Body of pancreas (tissue), 4 donors: ENCODE measurements around the gene GNA15. TPM values are rescaled to one million over a fixed set of nuclear protein-coding genes. Genes with fewer than 3 reads are reported as not detected.

Experiments
- ATAC-seq: fragments of 150-250 bp; one replicate; pipeline ENCODE4 v1.9.1; 2016
- DNase-seq, 4 donors: peaks; one replicate each; pipeline ENCODE4 v3.0.0-alpha.2; 2019
- H3K27ac ChIP-seq, 4 donors: fragments of 200-600 bp; sonication (generic); 1 replicate in 3 of 4; 2 replicates in 1 of 4; pipeline versions ENCODE4 v1.5.1 to v1.6.1; 2016 to 2019; ENCODE audit warnings: mild to moderate bottlenecking in 1 of 4, mixed read lengths in 1 of 4, moderate library complexity in 1 of 4
- H3K27me3 ChIP-seq, 2 donors: fragments of 200-600 bp; sonication (generic); one replicate each; pipeline ENCODE4 v1.6.0; 2016; ENCODE audit warnings: mild to moderate bottlenecking in 1 of 2
- H3K36me3 ChIP-seq, 2 donors: fragments of 200-600 bp; sonication (generic); replicated peaks in 1 of 2; 2 replicates each; pipeline ENCODE4 v1.5.1; 2016; ENCODE audit warnings: low read depth in 2 of 2; ENCODE audit not compliant: insufficient read depth in 1 of 2
- H3K4me1 ChIP-seq: fragments of 200-600 bp; sonication (generic); one replicate; pipeline ENCODE4 v1.6.0; 2016
- H3K4me3 ChIP-seq, 2 donors: fragments of 200-600 bp; sonication (generic); 1 replicate in 1 of 2; 2 replicates in 1 of 2; pipeline ENCODE4 v1.5.1; 2016 to 2019
- H3K9me3 ChIP-seq, 3 donors: fragments of 200-600 bp; sonication (generic); 1 replicate in 2 of 3; 2 replicates in 1 of 3; pipeline ENCODE4 v1.5.1; 2016
- CTCF ChIP-seq, 7 experiments: fragments of 450-650 bp in 4 of 7; fragments of 200-600 bp in 3 of 7; sonication (generic) in 3 of 7; IDR thresholded peaks; one replicate each; pipeline ENCODE4 v1.5.1; 2016 to 2019; ENCODE audit warnings: antibody characterized with exemption in 7 of 7
- POLR2A ChIP-seq, 3 donors: fragments of 450-650 bp; IDR thresholded peaks; one replicate each; pipeline ENCODE4 v1.6.1; 2016; ENCODE audit warnings: antibody characterized with exemption in 3 of 3, mild to moderate bottlenecking in 2 of 3
- WGBS, 2 donors: methylation state at CpG; one replicate each; pipeline ENCODE4 v1.1.5; 2017; 5-methylcytosine and 5-hydroxymethylcytosine counted together
- intact Hi-C: fragments of 100-400 bp; cut with DNase I; formaldehyde crosslinking; loops from one replicate; pipeline ENCODE4 v1.15.1; 2023
- total RNA-seq, 2 donors: library from RNA; depleted of rRNA; stranded (reverse); fragments of >200 nt; gene quantifications; one replicate each; pipeline ENCODE4 v1.1.0, GENCODE V29; 2016

GNA15 gene
- total RNA-seq, 2 donors from 2014 or later = 1.6 to 2.6 TPM

DNA sequence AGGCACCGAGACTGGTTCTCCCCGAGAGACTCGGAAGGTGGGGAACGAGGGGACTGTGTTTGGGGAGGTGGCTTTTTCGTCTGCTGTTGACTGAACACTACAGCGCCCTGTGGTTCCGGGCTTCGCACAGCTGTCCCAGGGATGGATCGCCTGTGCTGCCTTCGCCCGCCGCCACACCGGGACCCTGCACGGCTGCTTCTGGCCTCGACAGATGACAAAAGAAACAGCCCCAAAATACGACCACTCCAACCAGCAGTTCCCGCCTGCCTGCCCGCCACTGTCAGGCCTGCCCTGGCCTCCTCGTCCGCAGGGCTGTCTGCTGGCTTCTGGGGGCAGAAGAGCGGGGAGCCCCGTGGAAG lies 13.3 kb upstream of the GNA15 start:
- TF ChIP-seq CTCF (IDR thresholded peaks at IDR 0.05) (no peak), POLR2A (IDR thresholded peaks at IDR 0.05) (no peak)
- 92 to 94% methylated on average over 11 to 21 of the region's 22 CpGs for WGBS, 2 donors
- H3K4me3 ChIP-seq = no peak overlapping the region
- ATAC-seq = no peak
- H3K27ac ChIP-seq = no peak overlapping the region
- DNase-seq = no peak
- no peaks in the 10 kb centered on the region for H3K27me3 ChIP-seq
- no peaks in the 10 kb centered on the region for H3K4me1 ChIP-seq
- H3K9me3 ChIP-seq = no peaks in the 10 kb centered on the region
- peaks cover 0 to 4% of the 10 kb centered on the region in 2 donors for H3K36me3 ChIP-seq
- intact Hi-C loops = no loop called here

DNA sequence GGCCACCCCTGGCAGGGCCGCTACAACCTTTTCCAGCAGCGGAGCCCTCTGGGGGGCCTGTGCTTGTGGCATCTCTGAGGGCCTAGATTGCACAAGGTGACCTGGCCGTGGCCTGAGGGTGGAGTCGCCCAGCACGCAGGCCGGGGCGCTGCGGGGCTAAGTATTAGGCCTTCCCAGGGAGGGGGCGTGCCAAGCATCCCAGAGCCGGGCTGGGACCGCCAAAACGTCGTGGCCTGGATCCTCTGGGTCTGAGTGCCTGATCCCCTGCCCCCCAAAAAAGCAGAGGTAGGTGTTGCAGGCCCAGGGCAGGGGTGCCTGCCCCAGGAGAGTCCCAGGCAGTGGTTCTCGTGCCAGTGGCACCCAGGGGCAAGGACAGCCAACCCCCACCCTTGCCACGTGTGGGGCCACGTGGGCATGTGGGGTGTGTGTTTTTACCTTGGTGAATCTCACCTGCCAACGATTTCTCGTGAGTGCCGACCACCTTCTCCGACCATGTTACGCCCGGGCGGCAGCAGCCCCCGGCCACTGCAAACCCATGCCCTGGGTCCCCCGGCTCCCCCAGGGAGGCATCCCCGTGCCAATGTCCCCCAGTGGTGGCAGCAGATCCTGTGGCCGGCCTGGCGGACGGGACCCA lies 12.6 kb upstream of the GNA15 start:
- 82% methylated on average over 17 to 29 of the region's 29 CpGs for WGBS, 2 donors
- DNase-seq = peak in 1 of 4 donors; percentile 8
- Histone ChIP-seq H3K4me3 (no peak overlapping the region), H3K27me3 (no peaks in the 10 kb centered on the region), H3K36me3 (peaks cover 0 to 2% of the 10 kb centered on the region in 2 donors), H3K27ac (no peak overlapping the region), H3K9me3 (no peaks in the 10 kb centered on the region), H3K4me1 (no peaks in the 10 kb centered on the region)
- ATAC-seq = no peak
- intact Hi-C loops = no loop called here
- TF ChIP-seq POLR2A (IDR thresholded peaks at IDR 0.05) = no peak
- TF ChIP-seq CTCF (IDR thresholded peaks at IDR 0.05) = no peak

- Histone ChIP-seq H3K4me1 (no peaks in the 10 kb centered on the region), H3K27me3 (no peaks in the 10 kb centered on the region), H3K36me3 (no peaks in the 10 kb centered on the region), H3K27ac (no peak overlapping the region), H3K4me3 (no peak overlapping the region), H3K9me3 (no peaks in the 10 kb centered on the region)
- 24 to 40% methylated on average over 6 to 8 of the region's 8 CpGs for WGBS, 2 donors
- DNase-seq (no peak), ATAC-seq (no peak)
- intact Hi-C loops = no loop called here
- TF ChIP-seq CTCF (IDR thresholded peaks at IDR 0.05) = no peak
- TF ChIP-seq POLR2A (IDR thresholded peaks at IDR 0.05) = no peak
These were observed 11.9 kb upstream of the GNA15 start for GRCh38 chr19:3123956-3124355.

DNA sequence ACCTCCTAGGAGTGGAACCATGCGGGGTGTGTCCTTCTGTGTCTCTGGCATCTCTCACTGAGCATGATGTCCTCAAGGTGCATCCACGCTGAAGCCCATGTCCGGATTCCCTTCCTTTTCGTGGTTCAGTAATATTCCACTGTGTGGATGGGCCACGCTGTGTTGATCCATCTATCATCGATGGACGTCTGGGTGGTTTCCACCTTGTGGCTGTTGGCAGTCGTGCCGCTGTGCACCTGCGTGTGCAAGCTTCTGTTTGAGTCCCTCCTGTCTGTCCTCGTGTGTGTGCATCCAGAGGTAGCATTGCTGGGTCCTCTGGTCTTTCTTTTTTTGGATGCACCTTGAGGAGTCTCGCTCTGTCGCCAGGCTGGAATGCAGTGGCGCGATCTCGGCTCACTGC lies 11.2 kb upstream of the GNA15 start:
- Histone ChIP-seq H3K27me3 (no peaks in the 10 kb centered on the region), H3K4me3 (no peak overlapping the region), H3K27ac (no peak overlapping the region), H3K4me1 (no peaks in the 10 kb centered on the region), H3K9me3 (no peaks in the 10 kb centered on the region), H3K36me3 (no peaks in the 10 kb centered on the region)
- intact Hi-C loops = no loop called here
- WGBS, 2 donors = 54 to 67% methylated on average over 15 to 16 of the region's 16 CpGs
- no peak for TF ChIP-seq POLR2A (IDR thresholded peaks at IDR 0.05)
- no peak for TF ChIP-seq CTCF (IDR thresholded peaks at IDR 0.05)
- no peak for ATAC-seq
- no peak for DNase-seq

DNA sequence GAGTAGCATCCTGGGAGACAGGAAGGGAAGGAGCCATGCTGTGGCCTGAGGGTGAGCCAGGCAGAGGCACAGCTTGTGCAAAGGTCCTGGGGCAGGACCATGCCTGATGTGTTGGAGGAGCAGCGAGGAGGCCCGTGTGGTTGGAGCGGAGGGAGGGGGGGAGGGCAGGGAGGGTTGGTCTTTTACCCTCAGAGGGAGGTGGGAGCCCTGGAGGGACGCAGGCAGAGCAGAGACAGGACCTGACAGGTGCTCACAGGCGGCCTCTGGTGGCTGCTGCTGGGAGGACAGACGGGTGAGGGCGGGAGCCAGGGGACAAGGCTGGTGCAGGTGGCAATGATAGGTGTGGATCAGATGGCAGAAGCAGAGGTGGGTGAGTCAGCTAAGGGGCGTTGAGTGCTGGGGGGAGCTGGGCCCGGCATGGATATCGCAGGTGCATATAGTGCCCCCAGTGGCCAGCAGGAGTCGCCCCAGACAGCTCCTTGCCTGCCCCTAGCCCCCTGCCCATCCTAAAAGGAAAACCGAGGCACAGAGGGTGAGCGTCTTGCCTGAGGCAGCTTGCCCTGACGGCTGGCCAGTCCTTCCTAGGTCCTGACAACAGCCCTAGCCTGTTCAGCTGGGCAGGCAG lies 9.8 kb upstream of the GNA15 start:
- WGBS, 2 donors = 9 to 13% methylated on average over 7 to 11 of the region's 14 CpGs
- no peaks in the 10 kb centered on the region for H3K4me1 ChIP-seq
- no peak overlapping the region for H3K27ac ChIP-seq
- no peaks in the 10 kb centered on the region for H3K36me3 ChIP-seq
- no peak overlapping the region for H3K4me3 ChIP-seq
- ATAC-seq (peak; percentile 79), DNase-seq (peak; percentile 53 to 80 (median 74))
- no peaks in the 10 kb centered on the region for H3K27me3 ChIP-seq
- intact Hi-C loops = no loop called here
- no peaks in the 10 kb centered on the region for H3K9me3 ChIP-seq
- TF ChIP-seq POLR2A (IDR thresholded peaks at IDR 0.05) (no peak), CTCF (IDR thresholded peaks at IDR 0.05) (peak in 6 of 7 experiments; percentile 71 to 89 (median 82))
